NCI-H187 (cell line): Measurements from ENCODE around the gene PNMA8C.
"Not testable (repeated sequence)": the region's sequence is repeated elsewhere in the genome, so short reads cannot be mapped to it uniquely, and the experiment has no call there.

Experiments
- DNase-seq, 2 experiments: peaks; one replicate each; lab custom pipeline; 2025; lab: John Stamatoyannopoulos, UW

Gene PNMA8C

GRCh38 chr19:46411925-46412649, 16.6 kb downstream of the PNMA8C start:
- DNase-seq: no peak

- no peak for DNase-seq
Measured at GRCh38 chr19:46411088-46411924, 17.4 kb downstream of the PNMA8C start.

GRCh38 chr19:46410205-46411087, 18.3 kb downstream of the PNMA8C start:
- DNase-seq: no peak

GRCh38 chr19:46409191-46409590, 19.5 kb downstream of the PNMA8C start:
- DNase-seq: no peak

GRCh38 chr19:46408664-46409039, 20.1 kb downstream of the PNMA8C start:
- DNase-seq: peak; percentile 46 to 63

GRCh38 chr19:46407856-46408663, 20.7 kb downstream of the PNMA8C start:
- DNase-seq: no peak

GRCh38 chr19:46406976-46407375, 21.8 kb downstream of the PNMA8C start:
- DNase-seq: peak; percentile 28 to 30

- no peak for DNase-seq
Measured at GRCh38 chr19:46404753-46405468, 23.8 kb downstream of the PNMA8C start.

GRCh38 chr19:46404055-46404752, 24.5 kb downstream of the PNMA8C start:
- no peak for DNase-seq

- no peak for DNase-seq
Measured at GRCh38 chr19:46402725-46403124, 26.0 kb downstream of the PNMA8C start.

GRCh38 chr19:46397801-46398479, 30.8 kb downstream of the PNMA8C start:
- DNase-seq: not testable (repeated sequence)

GRCh38 chr19:46394402-46394797, 34.3 kb downstream of the PNMA8C start:
- DNase-seq: no peak

- no peak for DNase-seq
Measured at GRCh38 chr19:46393456-46394401, 35.0 kb downstream of the PNMA8C start.

GRCh38 chr19:46392837-46393236, 35.9 kb downstream of the PNMA8C start:
- DNase-seq: no peak

- DNase-seq: no peak
Measured at GRCh38 chr19:46392252-46392801, 36.4 kb downstream of the PNMA8C start.

- DNase-seq: no peak
Measured at GRCh38 chr19:46391296-46392251, 37.2 kb downstream of the PNMA8C start.

GRCh38 chr19:46390866-46391265, 37.9 kb downstream of the PNMA8C start:
- DNase-seq: no peak
